ENCODE measurements around the gene MMP15. TPM values are rescaled to one million over a fixed set of nuclear protein-coding genes. Genes with fewer than 3 reads are reported as not detected.
A peak's percentile ranks its signal among the peaks of the same experiment; 100 is the strongest.

Gene MMP15
- total RNA-seq, 1 experiment from 2014 or later: 58.2 TPM

DNA sequence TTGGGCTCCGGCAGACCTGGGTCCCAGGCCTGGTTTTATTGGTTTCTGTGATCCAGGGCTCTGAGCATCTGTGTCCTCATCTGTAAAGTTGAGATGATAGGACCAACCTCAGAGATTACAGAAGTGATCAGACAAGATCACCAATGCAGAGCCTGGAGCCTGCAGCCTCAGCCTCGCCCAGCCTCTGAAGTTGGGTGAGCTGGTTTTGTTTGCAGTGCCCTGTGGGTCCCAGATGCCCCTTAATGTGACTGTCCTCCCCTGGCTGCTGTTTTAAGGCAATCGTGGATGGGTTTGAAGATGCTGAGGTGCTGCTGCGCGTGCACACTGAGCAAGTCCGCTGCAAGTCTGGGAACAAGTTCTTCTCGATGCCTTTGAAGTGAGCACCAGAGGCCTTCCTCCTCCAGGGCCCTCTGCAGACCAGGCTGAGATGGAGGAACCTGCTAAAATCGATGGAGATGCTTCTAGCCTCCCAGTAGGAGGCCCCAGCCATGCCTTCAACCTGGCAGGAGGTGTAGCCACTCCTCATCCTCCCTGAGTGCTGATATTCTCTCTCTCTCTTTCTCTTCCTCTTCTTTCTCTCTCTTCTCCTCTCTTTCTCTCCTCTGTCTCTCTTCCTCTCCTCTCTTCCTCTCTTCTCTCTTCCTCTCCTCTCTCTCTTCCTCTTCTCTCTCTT lies 5.6 kb upstream of the MMP15 start:
- Histone ChIP-seq H3K4me3 (ENCODE audit: insufficient read depth, low read depth, low read length) (no peak overlapping the region), H3K27me3 (ENCODE audit: control insufficient read depth, insufficient read depth, low read length) (peaks cover 4% of the 10 kb centered on the region; the same call in 1 of the 2 replicates), H3K36me3 (replicated peaks; ENCODE audit: control insufficient read depth, insufficient read depth, low read length) (no peaks in the 10 kb centered on the region; the same call in 1 of the 2 replicates)
- DNase-seq: no peak

DNA sequence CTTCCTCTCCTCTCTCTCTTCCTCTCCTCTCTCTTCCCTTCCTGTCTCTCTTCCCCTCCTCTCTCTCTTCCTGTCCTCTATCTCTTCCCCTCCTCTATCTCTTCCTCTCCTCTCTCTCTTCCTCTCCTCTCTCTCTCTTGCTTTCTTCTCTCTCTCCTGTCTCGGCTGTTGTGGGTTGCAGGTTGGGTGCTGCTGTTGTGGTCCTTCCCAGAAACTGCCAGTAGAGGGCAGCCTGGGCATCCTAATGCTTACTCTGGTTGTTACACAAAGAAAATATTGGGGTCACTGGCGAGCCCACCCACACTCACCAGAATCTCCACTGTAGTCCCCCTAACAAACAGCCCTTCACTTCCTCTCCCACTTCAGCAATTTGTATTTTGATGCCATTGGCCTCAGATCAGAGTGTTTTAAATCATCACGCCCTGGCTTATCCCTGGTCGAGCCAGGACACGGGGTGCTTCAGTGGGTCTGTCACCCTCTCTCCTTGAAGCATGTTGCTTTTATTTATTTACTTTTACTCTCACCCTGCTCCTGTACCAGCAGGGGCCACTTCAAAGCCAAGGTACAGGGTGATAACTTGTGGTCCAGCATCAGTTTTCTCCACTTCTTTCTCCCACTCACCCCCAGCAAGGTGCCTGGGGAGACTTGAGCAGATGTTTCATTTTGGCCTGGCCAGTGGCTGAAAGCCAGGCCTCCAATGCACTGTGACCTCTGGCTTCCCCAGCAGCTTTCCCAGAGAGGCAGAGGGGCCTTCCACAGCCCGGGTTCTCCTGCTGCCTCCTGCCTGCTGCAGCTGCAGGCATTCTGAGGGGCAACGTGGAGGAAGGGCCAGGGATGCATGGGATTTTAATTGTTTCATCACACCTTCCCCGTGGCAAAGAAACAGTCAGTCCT lies 4.7 kb upstream of the MMP15 start:
- Histone ChIP-seq H3K36me3 (replicated peaks; ENCODE audit: control insufficient read depth, insufficient read depth, low read length) (no peaks in the 10 kb centered on the region; the same call in 1 of the 2 replicates), H3K4me3 (ENCODE audit: insufficient read depth, low read depth, low read length) (no peak overlapping the region), H3K27me3 (ENCODE audit: control insufficient read depth, insufficient read depth, low read length) (peaks cover 4% of the 10 kb centered on the region; the same call in 1 of the 2 replicates)
- DNase-seq: peak; percentile 83

DNA sequence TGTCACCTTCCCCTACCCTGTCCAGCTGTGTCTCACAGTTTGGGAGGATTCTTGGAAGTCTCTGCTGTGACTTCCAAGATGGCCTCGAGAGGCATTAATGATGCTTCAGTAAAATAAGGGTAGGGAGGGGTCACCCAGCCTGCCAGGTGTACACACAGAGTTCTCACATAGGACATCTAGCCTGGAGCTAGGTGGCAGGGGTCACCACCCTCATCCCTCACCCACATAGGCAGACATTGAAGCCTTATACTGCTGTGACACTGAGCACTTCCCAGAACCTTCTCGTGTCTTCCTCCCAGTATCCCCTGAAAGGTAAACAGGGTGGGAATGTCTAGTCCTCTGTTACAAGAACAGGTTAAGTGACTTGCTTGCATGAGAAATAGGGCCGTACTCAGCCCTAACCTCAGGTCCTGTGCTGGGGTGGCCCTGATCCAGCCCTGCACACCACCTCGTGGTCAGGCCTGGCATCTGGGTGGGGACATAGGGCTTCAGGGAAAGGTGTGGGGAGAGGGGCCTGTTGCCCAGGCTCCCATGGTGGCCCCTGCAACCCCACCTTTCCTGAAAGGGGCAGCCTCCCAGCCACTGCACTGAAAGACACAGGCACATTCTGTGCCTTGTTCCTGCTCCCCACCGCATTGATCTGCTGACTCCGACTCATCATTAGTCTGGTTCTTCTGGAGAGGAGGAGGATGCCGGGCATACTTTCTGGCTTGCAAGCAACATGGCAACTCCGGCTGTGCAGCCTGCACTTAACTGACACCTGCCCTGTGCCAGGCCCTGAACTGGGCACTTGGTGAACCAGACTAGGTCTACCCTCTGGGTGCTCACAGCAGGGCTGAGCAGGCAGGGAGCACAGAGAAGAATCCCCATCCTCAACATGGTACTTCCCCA lies 3.6 kb upstream of the MMP15 start:
- H3K4me3 ChIP-seq (ENCODE audit: insufficient read depth, low read depth, low read length): no peak overlapping the region
- no peaks in the 10 kb centered on the region; the same call in 1 of the 2 replicates for H3K36me3 ChIP-seq (replicated peaks; ENCODE audit: control insufficient read depth, insufficient read depth, low read length)
- no peak for DNase-seq
- H3K27me3 ChIP-seq (ENCODE audit: control insufficient read depth, insufficient read depth, low read length): peaks cover 5% of the 10 kb centered on the region

DNA sequence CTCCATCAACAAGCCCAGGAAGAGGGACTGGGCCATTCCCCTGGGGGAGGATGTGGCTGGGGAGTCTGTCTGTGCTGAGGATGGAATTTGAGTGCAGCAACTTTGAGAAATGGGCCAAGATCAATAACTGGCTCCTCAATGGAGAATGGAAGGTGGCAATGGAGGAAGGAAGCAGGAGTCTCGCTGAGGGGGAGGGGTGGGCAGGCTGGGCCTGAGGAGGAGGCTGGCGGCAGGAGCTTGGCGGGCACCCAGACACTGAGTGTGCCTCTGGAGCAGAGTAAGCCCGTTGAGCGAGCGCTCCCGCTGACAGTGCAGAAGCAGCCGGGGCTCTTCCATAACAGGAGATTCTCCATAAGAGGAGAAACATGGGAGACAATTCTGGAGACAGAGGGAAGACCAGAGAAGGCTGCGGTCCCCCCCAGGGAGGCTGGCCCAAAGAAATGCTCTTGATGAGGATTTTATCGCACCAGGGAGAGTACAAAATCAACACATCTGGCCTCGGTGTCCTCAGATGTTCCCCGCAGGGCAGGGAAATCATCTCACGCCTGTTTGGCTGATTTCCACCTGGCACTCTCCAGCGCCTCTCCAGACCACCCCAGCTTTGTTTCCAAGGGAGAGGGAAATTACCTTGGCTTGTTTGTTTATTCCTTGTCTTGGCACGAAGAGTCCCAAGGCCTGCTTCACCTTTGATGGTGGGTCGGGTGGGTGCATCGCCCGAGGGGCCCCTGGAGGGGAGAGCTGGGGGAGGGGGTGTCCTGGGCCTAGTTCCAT lies 2.8 kb upstream of the MMP15 start:
- peak; percentile 70 for DNase-seq

DNA sequence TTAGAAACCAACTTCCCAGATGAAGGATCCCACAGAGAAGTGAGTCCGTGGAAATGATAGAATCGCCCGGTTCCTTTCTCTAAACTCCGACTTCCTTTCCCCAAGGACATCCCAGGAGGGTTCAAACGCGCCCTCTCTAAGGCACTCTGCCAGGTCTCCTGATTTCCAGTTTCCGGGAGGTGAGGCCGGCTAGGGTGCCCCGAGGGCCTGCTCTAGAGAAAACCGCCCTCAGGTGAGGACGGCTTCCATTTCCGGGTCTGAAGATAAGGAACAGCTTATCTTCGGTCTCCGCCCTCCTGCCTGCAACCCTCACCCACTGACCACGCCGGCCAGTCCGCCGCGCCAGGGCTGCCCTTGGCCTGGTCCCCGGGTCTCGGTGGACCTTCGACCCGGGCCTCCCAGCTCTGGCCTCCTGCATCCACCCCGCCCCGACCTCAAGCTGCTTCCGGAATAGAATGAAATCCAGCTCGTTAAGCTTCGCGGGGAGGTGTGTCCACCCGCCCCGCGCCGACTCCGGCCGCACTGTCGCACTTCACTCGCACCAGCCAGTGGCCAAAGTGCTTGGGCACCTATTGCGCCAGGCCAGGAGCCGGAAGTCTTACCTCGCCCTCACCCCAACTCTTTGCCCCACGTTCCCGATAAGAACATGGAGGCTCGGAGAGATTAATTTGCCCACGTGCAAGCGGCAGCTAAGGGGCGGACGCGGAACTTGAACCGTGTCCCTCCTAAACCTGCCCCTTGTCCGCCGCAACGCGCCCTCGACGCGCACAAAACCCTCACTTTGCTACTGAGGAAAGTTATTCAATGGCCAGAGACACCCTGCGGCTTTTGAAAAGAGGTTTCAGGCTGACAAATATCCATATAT lies 836 bp upstream of the MMP15 start:
- H3K36me3 ChIP-seq (replicated peaks; ENCODE audit: control insufficient read depth, insufficient read depth, low read length): no peaks in the 10 kb centered on the region
- peaks cover 5% of the 10 kb centered on the region for H3K27me3 ChIP-seq (ENCODE audit: control insufficient read depth, insufficient read depth, low read length)
- peak overlapping the region; percentile 93 for H3K4me3 ChIP-seq (ENCODE audit: insufficient read depth, low read depth, low read length)
- DNase-seq: peak; percentile 85

More for the DNA sequence above, 2.8 kb upstream of the MMP15 start:
- Histone ChIP-seq H3K4me3 (ENCODE audit: insufficient read depth, low read depth, low read length) (no peak overlapping the region), H3K36me3 (replicated peaks; ENCODE audit: control insufficient read depth, insufficient read depth, low read length) (no peaks in the 10 kb centered on the region; the same call in 1 of the 2 replicates), H3K27me3 (ENCODE audit: control insufficient read depth, insufficient read depth, low read length) (peaks cover 5% of the 10 kb centered on the region)

DNA sequence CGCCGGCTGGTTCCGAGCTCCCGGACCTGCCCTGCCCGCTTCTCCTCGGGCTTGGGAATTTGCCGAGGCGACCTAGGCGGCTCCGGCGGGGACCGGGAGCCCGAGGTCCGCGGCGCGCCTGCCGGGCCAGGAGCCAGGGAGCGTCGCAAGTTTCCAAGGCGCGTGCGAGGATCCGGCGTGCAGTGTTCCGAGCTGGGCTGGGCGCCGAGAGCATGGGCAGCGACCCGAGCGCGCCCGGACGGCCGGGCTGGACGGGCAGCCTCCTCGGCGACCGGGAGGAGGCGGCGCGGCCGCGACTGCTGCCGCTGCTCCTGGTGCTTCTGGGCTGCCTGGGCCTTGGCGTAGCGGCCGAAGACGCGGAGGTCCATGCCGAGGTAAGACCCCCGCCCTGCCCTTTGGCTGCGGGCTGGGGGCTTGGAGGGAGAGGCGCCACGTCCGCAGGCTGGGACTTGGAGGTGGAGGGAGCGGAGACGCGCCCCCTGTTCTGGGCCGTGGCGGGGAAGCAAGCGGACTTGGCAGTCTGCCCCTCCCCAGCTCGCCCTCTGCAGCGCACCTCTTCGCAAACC lies 668 bp downstream of the MMP15 start:
- peak; percentile 81 for DNase-seq
- H3K27me3 ChIP-seq (ENCODE audit: control insufficient read depth, insufficient read depth, low read length): peaks cover 5% of the 10 kb centered on the region
- peak overlapping the region; percentile 93 for H3K4me3 ChIP-seq (ENCODE audit: insufficient read depth, low read depth, low read length)
- H3K36me3 ChIP-seq (replicated peaks; ENCODE audit: control insufficient read depth, insufficient read depth, low read length): no peaks in the 10 kb centered on the region

DNA sequence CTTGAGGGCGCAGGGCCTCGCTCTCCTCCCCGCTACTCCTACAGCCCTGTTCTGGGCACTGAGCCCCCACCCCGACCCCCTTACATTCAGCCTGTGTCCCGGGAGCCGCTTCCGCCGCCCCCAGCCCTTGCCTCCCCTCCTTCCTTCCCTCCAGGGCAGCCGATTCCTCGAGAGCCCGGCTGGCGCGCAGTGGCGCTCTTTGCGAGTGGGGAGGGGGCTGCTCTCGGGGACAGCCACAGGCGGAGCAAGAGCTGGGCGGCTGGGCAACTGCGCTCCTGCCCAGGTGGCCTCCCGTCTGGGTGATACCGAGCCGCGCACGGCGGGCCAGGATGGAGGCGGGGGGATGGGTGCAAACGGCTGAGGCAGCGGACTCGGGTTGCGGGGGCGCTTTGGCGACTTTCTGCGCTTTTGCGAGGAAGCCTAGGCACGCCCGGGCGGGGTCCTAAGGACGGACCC lies 1.2 kb downstream of the MMP15 start:
- Histone ChIP-seq H3K4me3 (ENCODE audit: insufficient read depth, low read depth, low read length) (peak overlapping the region; percentile 93), H3K27me3 (ENCODE audit: control insufficient read depth, insufficient read depth, low read length) (peaks cover 5% of the 10 kb centered on the region), H3K36me3 (replicated peaks; ENCODE audit: control insufficient read depth, insufficient read depth, low read length) (no peaks in the 10 kb centered on the region)
- DNase-seq: peak; percentile 83

DNA sequence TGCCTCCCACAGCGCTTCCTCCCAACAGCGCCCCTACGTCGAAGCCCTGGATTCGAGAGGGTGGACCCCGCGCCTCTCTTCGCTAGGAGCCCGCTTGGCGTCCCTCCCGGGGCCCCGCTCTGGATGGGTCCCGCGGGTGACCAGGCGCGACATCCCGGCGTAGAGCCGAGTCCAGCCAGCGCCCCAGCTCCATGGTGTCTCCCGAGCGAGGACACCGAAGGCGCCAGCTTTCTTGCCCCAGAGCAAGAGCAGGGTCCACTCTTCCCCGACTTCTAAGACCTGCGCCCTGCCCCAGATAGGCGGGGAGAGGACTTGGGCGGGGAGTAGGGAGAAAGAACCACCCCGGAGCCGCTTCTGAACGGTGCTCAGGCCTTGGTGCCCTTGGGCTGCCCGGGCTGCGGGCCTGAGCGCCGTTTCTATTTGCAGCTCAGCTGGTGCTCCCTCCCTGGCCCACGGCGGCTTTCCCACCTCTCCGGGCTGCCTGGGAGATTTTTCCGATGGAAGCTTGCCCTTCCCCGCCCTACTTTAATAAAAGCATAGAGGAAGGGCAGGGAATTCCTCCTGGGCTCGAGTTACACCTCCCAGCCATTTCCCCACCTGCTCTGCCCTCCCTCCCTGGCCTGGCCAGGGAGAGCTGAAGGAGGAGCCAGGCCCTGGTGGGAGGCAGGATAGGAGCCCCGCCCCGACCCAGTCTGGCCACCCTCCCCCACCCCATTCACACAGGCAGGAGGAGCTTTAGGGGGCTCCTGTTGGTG lies 1.8 kb downstream of the MMP15 start:
- peaks cover 5% of the 10 kb centered on the region for H3K27me3 ChIP-seq (ENCODE audit: control insufficient read depth, insufficient read depth, low read length)
- peak overlapping the region; percentile 93 for H3K4me3 ChIP-seq (ENCODE audit: insufficient read depth, low read depth, low read length)
- peak; percentile 97 for DNase-seq
- H3K36me3 ChIP-seq (replicated peaks; ENCODE audit: control insufficient read depth, insufficient read depth, low read length): no peaks in the 10 kb centered on the region

DNA sequence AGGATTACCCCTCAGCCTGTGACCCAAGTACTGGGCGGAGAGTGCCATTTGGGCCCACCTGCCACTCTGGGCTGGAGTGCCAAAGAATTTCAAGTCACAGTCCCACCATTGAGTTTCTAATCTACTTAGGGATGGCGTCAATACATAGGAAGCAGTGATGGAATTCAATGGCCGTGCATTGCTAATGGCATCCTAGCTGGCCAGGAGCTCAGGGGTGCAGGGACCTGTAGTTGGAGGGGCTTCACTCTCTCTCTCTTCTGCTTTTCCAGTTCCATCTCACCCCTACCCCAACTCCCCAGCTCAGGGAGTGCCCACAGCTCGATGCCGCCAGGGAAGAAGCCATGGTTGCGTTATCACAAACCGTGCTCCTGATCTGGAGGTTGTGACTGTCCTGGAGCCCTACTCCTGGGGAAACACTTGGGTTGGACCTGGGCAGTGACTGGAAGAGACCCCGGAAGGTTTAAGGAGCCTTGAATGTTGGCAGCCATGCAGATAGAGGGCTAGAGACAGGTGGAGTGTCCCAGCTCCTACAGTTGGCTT lies 2.4 kb downstream of the MMP15 start:
- peaks cover 5% of the 10 kb centered on the region for H3K27me3 ChIP-seq (ENCODE audit: control insufficient read depth, insufficient read depth, low read length)
- H3K36me3 ChIP-seq (replicated peaks; ENCODE audit: control insufficient read depth, insufficient read depth, low read length): no peaks in the 10 kb centered on the region
- H3K4me3 ChIP-seq (ENCODE audit: insufficient read depth, low read depth, low read length): 0 out of 2 replicates have a peak overlapping the region, but pooled peaks have one; percentile 18
- no peak for DNase-seq

DNA sequence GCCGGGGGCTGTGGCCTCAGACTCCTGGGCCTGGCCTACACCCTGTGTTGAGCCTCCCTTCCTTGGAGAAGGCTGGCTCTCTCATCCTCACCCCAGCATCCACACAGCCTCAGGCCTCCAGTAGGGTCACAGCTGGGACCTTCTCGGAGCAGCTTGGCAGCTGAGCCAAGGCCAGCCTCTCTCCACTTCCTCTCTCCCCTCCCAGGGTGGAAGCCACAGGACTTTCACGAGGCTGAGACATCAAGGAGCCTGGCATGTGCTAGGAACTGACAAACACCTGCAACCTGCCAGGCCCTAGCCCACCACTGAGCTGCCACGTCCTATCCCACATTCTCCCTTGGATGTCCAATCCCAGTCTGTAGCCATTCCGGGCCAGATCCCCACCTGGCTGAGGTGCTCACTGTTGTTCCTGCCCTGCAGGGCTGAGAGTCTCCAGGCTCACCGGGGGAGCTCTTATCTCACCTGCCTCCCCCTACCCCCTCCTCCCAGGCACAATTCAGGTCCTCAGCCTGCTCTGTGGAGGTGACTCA lies 3.1 kb downstream of the MMP15 start:
- peak; percentile 59 for DNase-seq
- H3K36me3 ChIP-seq (replicated peaks; ENCODE audit: control insufficient read depth, insufficient read depth, low read length): no peaks in the 10 kb centered on the region
- peaks cover 4% of the 10 kb centered on the region for H3K27me3 ChIP-seq (ENCODE audit: control insufficient read depth, insufficient read depth, low read length)
- no peak overlapping the region for H3K4me3 ChIP-seq (ENCODE audit: insufficient read depth, low read depth, low read length)

DNA sequence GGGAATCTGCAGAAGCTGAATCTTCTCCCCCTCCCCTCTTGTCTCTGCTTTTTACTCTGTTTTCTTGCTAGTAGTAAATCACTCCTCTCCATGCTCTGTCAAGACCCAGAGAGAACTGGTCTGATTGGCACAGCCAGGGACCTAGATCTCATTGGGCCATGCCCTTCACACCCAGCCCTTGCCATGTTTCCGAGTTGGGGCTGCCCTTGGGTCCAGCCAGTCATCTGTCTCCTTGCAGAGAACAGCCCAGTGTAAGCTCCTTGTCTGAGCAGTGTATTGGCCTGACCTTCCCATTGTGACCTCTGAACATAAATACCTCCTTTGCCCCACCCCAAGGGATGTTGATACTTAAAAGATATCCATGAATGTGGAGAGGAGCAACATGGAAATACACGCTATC lies 3.9 kb downstream of the MMP15 start:
- Histone ChIP-seq H3K27me3 (ENCODE audit: control insufficient read depth, insufficient read depth, low read length) (peaks cover 2% of the 10 kb centered on the region), H3K36me3 (replicated peaks; ENCODE audit: control insufficient read depth, insufficient read depth, low read length) (no peaks in the 10 kb centered on the region), H3K4me3 (ENCODE audit: insufficient read depth, low read depth, low read length) (no peak overlapping the region)
- peak; percentile 16 for DNase-seq
